Activated B cell treated with CpG ODN at 0.5 μM for 24 hours (primary cell): Measurements from ENCODE around the gene INPP5A. TPM values are rescaled to one million over a fixed set of nuclear protein-coding genes. Genes with fewer than 3 reads are reported as not detected.
"Not testable (repeated sequence)": the region's sequence is repeated elsewhere in the genome, so short reads cannot be mapped to it uniquely, and the experiment has no call there.

ENCODE experiments used
- ATAC-seq: fragments of 200-7000 bp; cut with Tn5 transposase; one replicate; pipeline ENCODE4 v1.10.0; 2021; ENCODE audit warnings: low read depth, mild to moderate bottlenecking, moderate library complexity
- CTCF ChIA-PET: fragments of 350-600 bp; sonication (Branson Sonifier 250); formaldehyde crosslinking; loops from one replicate; lab custom pipeline; 2021; ENCODE audit warnings: antibody characterized with exemption; lab: Charles Lee
- POLR2A ChIA-PET: fragments of 350-600 bp; sonication (Branson Sonifier 250); formaldehyde crosslinking; loops from one replicate; lab custom pipeline; 2021; ENCODE audit warnings: antibody characterized with exemption; lab: Charles Lee
- DNase-seq: peaks from one replicate; pipeline ENCODE4 v3.0.0; 2022
- H3K27ac Mint-ChIP-seq: one replicate; pipeline ENCODE4 v1.8.0; 2020; ENCODE audit warnings: mixed read lengths
- H3K27me3 Mint-ChIP-seq: one replicate; pipeline ENCODE4 v1.8.0; 2021; ENCODE audit warnings: mixed read lengths
- H3K36me3 Mint-ChIP-seq: one replicate; pipeline ENCODE4 v1.8.0; 2021; ENCODE audit warnings: low read depth, mixed read lengths
- H3K4me1 Mint-ChIP-seq: one replicate; pipeline ENCODE4 v1.8.0; 2021; ENCODE audit warnings: mixed read lengths
- H3K4me3 Mint-ChIP-seq: one replicate; pipeline ENCODE4 v1.8.0; 2020; ENCODE audit warnings: mild to moderate bottlenecking, mixed read lengths
- H3K9me3 Mint-ChIP-seq: one replicate; pipeline ENCODE4 v1.8.0; 2020; ENCODE audit warnings: mixed read lengths
- CTCF ChIP-seq: fragments of 200-600 bp; IDR thresholded peaks from one replicate; pipeline ENCODE4 v1.8.0; 2022; ENCODE audit warnings: antibody characterized with exemption, mild to moderate bottlenecking
- intact Hi-C: fragments of 100-400 bp; cut with micrococcal nuclease; formaldehyde crosslinking; loops from one replicate; pipeline ENCODE4 v1.15.1; 2024
- total RNA-seq: library from RNA; stranded (reverse); gene quantifications from 2 replicates; pipeline ENCODE4 v1.2.3, GENCODE V29; 2022

INPP5A gene
- total RNA-seq, 1 donor from 2014 or later: 24.9 TPM

DNA sequence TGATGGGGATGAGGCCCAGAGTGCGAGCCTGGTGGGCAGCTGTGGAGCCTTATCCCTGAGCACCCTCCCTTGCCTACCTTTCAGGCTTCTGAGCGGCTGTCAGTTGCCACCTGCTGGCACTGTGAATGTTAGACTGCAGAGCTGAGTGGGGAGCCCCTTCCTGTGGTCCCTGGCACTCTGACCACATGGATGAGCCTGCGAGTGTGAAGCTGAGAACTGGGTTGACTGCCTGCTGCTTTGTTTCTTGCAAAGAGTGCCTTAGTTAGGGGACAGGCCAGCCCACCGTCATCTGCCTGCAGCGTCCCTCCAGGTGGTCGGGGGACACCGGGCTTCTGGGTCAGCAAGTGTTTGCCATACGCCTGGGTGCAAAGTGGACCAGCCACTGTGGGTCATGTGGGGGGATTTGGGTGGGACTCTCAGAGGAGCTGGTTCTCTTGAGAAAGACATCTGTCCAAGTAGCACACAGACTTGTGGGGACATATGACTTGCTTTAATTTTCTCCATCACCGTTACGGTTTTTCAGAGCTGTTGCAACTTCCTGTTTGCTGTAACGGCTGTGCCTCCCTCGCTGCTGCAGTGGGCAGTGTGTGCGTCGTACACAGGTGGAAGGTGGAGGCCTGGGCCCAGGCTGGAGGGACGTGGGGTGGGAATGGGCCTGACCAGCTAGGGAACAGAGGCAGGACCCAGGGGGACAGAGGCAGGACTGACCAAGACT is 13.7 kb downstream of the INPP5A start:
- CTCF ChIA-PET: interaction anchor here (0.8 to 3.1 kb wide), 10 partner anchors 9 to 92 kb away, joined by 3 to 18 read pairs (median 4); no protein-coding TSS in a partner anchor
- Mint-ChIP-seq H3K4me3 (peak overlapping the region; percentile 72), H3K27ac (peak overlapping the region; percentile 91), H3K27me3 (no peaks in the 10 kb centered on the region), H3K4me1 (peaks cover 55% of the 10 kb centered on the region), H3K36me3 (no peaks in the 10 kb centered on the region), H3K9me3 (no peaks in the 10 kb centered on the region)
- ATAC-seq (peak; percentile 32), DNase-seq (no peak)
- TF ChIP-seq CTCF: no peak
- intact Hi-C loops: loop anchor here (1.0 kb wide), 3 partner anchors 14 to 93 kb away; partner anchors contain the start of gene INPP5A
- POLR2A ChIA-PET: interaction anchor here (0.9 to 3.7 kb wide), 8 partner anchors 9 to 43 kb away, joined by 3 to 37 read pairs (median 7); no protein-coding TSS in a partner anchor

GRCh38 chr10:132551808-132552130 is 14.2 kb downstream of the INPP5A start:
- intact Hi-C loops: loop anchor here (1.0 kb wide), 3 partner anchors 14 to 93 kb away; partner anchors contain the start of gene INPP5A
- peaks cover 50% of the 10 kb centered on the region for H3K4me1 Mint-ChIP-seq
- ATAC-seq: peak; percentile 1
- H3K27ac Mint-ChIP-seq: peak overlapping the region; percentile 91
- H3K9me3 Mint-ChIP-seq: no peaks in the 10 kb centered on the region
- ChIA-PET POLR2A (interaction anchor here (1.1 to 3.7 kb wide), 6 partner anchors 8 to 42 kb away, joined by 3 to 37 read pairs (median 10); no protein-coding TSS in a partner anchor), CTCF (interaction anchor here (0.8 to 3.1 kb wide), 10 partner anchors 10 to 92 kb away, joined by 3 to 18 read pairs (median 4); no protein-coding TSS in a partner anchor)
- no peaks in the 10 kb centered on the region for H3K27me3 Mint-ChIP-seq
- no peak for DNase-seq
- no peaks in the 10 kb centered on the region for H3K36me3 Mint-ChIP-seq
- no peak for TF ChIP-seq CTCF
- peak overlapping the region; percentile 72 for H3K4me3 Mint-ChIP-seq

DNA sequence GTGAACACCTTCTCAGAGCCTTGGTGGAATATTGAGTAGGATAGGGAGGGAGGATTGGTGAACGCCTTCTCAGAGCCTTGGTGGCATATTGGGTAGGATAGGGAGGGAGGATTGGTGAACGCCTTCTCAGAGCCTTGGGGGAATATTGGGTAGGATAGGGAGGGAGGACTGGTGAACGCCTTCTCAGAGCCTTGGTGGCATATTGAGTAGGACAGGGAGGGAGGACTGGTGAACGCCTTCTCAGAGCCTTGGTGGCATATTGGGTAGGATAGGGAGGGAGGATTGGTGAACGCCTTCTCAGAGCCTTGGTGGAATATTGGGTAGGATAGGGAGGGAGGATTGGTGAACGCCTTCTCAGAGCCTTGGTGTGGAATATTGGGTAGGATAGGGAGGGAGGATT is 15.0 kb downstream of the INPP5A start:
- not testable (repeated sequence) for DNase-seq, ATAC-seq

DNA sequence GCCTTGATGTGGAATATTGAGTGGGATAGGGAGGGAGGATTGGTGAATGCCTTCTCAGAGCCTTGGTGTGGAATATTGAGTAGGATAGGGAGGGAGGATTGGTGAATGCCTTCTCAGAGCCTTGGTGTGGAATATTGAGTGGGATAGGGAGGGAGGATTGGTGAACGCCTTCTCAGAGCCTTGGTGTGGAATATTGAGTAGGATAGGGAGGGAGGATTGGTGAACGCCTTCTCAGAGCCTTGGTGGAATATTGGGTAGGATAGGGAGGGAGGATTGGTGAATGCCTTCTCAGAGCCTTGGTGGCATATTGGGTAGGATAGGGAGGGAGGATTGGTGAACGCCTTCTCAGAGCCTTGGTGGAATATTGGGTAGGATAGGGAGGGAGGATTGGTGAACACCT is 16.0 kb downstream of the INPP5A start:
- H3K4me3 Mint-ChIP-seq: not testable (repeated sequence)

More for the DNA sequence above, 15.0 kb downstream of the INPP5A start:
- H3K9me3 Mint-ChIP-seq, CTCF ChIA-PET, intact Hi-C loops, H3K4me3 Mint-ChIP-seq, H3K36me3 Mint-ChIP-seq, H3K27me3 Mint-ChIP-seq, POLR2A ChIA-PET, H3K27ac Mint-ChIP-seq: not testable (repeated sequence)
- peaks cover 41% of the 10 kb centered on the region for H3K4me1 Mint-ChIP-seq

DNA sequence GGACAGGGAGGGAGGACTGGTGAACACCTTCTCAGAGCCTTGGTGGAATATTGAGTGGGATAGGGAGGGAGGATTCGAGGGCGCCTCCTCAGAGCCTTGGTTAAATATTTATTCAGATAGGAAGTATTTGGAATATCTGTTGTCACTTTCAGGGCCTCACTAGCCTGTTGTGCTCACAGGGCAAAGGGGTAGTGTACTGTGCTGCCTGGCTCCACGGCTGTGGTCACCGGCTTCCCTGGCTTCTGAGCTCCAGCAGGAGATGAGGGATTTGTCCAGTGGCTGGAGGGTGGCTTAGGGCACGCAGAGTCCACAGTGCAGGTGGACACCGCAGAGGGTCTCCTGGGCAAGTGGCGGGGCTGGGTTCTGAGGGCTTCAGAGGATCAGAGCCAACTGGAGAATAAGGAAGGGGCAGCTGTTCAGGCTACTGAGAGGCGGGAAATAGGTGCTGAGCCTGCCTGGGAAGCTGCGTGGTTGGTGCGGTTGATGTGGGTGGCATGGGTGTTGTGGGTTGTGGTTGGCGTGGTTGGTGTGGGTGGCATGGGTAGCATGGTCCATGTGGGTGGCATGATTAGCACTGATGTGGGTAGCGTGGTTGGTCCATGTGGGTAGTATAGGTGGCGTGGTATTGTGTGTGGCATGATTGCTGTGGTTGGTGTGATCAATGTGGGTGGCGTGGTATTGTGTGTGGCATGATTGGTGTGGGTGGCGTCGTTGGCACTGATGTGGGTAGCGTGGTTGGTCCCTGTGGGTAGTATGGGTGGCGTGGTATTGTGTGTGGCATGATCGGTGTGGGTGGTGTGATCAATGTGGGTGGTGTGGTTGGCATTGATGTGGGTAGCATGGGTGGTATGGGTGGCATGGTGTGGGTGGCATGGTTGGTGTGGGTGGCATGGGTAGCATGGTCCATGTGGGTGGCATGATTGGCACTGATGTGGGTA is 16.7 kb downstream of the INPP5A start:
- CTCF ChIA-PET: interaction anchor here (0.6 kb wide), 1 partner anchor 18 kb away, joined by 3 read pairs; no protein-coding TSS in a partner anchor

More for the DNA sequence above, 16.0 kb downstream of the INPP5A start:
- peaks cover 32% of the 10 kb centered on the region for H3K4me1 Mint-ChIP-seq
- ATAC-seq, intact Hi-C loops, H3K36me3 Mint-ChIP-seq, CTCF ChIA-PET, DNase-seq, POLR2A ChIA-PET, H3K27me3 Mint-ChIP-seq, H3K9me3 Mint-ChIP-seq, H3K27ac Mint-ChIP-seq: not testable (repeated sequence)

More for the DNA sequence above, 16.7 kb downstream of the INPP5A start:
- ATAC-seq (no peak), DNase-seq (no peak)
- POLR2A ChIA-PET: interaction anchor here (0.8 to 2.1 kb wide), 6 partner anchors 9 to 167 kb away, joined by 3 to 30 read pairs (median 4); no protein-coding TSS in a partner anchor
- no peak overlapping the region for H3K27ac Mint-ChIP-seq
- H3K27me3 Mint-ChIP-seq: no peaks in the 10 kb centered on the region
- no peak overlapping the region for H3K4me3 Mint-ChIP-seq
- TF ChIP-seq CTCF: no peak
- intact Hi-C loops: no loop called here
- no peaks in the 10 kb centered on the region for H3K36me3 Mint-ChIP-seq
- H3K4me1 Mint-ChIP-seq: peaks cover 31% of the 10 kb centered on the region
- H3K9me3 Mint-ChIP-seq: no peaks in the 10 kb centered on the region
